Measurements from ENCODE around the gene EPHA10.
"Not testable (repeated sequence)": the region's sequence is repeated elsewhere in the genome, so short reads cannot be mapped to it uniquely, and the experiment has no call there.

EPHA10 gene

GRCh38 chr1:37767488-37767887 is 2.6 kb upstream of the EPHA10 start:
- DNase-seq, result no peak

DNA sequence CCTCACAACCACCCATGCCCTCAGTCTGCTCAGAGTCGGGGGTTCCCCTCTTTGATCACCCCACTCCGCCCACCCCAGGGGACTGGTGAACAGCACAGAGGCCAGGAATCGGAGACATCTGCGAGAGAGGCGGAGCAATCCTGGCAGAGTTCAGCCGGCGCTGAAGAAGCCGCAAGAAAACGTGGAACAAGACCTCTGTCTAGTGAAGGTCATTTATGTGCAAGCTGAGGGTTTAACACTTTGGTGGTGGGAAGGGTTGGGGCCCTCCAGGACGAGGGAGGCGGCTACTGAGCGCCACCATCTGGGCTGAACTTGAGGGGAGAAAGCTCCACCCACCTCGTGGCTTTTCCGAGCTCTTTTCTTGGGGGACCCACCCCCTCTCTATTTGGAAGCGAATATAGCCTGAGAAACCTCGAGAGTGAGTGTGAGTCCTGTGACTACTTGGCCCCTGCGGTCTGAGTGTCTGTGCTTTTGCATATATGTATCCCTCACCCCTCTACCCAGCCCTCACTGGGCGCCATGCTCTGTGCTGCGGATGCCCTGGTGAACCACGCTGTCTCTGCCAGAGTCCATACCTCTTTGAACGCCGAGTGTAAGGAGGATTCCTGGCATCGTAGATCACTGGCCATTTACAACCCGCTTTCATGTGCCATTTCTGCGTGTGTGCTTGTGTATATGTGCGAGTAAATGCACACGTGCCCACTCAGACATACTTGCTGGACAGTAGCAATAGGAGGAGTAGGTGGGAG is 1.2 kb upstream of the EPHA10 start:
- peak; percentile 33 to 48 for DNase-seq

DNA sequence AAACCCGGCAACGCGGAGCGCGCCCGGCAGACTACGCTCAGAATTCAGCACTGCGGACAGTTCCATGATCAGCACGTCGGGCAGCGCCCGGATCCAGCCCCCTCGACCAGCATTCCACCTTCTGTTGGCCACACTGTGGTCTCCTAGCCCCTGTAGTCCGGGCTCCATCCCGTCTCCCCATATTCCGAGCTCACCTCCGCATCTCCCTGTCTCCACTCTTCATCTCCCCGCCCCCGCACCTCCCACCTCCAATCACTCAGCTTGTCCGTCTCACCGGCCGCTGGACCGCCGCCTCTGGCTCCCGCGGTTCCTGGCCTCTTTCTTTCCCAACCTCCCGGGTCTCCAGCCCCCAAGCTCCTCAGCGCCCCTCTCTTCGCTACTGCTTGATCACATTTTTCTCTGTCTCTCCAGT is 500 bp downstream of the EPHA10 start:
- no peak for DNase-seq

DNA sequence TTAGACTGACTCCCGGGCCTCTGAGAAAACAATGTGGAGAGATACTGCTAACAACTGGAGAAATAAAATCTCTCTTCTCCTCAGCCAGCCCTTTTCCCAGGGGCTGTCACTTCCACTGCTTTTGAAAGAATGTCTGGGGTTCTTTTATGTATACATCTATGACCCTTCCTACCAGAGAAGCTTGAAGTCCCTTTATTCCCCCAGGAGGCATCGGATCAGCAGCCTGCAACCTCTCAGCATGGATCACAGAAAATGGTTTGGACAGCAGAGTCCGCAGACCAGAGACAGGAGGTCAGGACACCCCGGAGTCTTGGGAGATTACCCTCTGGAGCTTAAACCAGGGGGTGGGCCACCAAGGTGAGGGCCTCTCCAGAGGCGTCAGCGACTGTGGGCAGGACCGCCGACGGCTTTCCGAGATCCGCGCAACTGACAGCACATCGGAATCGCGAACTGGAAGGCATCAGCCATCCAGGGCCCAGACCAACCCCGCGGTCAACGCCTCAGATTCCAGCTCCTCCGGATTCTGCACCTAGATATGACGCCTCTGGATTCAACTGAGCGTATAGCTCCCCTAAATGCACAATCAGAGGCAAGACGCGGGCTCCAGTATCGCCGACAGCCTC is 1.0 kb downstream of the EPHA10 start:
- DNase-seq, result no peak

DNA sequence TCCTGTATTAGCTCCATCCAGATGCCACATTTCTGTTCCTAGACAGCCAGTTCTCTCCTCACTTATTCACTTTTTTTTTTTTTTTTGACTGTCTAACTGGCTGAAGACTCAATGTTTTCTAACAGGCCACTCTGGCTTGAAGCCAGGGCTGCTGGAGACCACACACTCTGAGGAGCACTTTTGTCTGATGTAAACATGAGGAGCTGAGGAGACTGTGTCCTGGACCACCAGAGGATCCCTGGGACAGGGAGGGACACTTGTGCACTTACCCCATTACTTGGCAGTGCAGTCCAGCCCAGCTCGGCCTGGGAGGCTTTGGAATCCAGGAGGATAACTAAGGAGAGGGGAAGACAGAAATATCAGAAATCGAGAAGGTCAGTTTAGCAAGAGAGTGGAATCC is 2.4 kb downstream of the EPHA10 start:
- no peak for DNase-seq

DNA sequence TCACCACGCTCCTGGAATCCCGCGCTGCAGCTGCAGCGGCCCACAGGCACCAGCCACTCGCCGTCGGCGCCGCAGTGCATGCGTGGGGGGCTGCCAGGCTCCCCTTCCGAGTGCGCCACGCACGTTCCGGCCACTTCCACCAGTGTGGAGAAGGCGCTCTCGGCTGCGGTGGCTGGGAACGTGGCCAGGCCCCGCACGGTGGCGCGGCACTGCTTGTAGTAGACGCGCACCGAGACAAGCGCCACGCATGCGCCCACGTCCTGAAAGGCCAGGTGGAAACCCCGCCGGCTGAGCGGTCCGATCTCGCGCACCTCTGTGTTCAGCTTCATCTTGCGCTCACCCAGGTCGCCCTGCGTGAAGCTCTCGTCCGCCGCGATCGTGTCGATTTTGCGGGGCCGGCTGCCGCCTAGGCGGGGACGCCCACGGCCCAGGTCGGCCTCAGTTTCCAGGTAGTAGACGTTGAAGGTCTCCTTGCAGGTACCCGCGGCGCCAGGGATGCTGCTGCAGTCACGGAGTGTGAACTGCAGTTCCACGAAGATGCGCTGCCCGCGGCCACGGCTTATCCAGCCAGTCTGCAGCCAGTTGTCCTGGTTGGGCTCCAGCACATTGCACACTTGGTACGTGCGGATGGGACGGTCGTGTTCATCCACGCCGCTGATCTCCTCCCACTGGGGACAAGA is 3.4 kb downstream of the EPHA10 start:
- no peak for DNase-seq

- no peak for DNase-seq
Observed at GRCh38 chr1:37759451-37759850, 5.5 kb downstream of the EPHA10 start.

- no peak for DNase-seq
Observed at GRCh38 chr1:37755951-37756560, 8.9 kb downstream of the EPHA10 start.

DNA sequence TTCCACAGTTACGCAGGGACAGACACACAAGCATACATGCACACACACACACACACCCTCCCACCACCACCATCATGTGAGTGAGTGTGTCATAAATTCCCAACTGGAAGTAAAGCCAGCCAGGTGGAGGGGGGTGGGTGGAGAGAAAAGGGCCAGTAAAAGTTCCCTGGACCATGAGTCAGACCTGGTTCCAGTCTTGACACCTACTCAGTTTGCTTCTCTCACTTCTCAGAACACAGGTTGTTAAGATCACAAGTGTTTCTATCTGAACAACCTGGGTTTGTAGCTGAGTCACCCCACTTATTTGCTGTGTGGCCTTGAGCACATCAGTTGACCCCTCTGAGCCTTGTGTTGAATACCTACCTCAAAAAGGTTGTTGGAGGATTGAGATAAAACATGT is 9.6 kb downstream of the EPHA10 start:
- DNase-seq, result no peak

- no peak for DNase-seq
Observed at GRCh38 chr1:37753473-37754321, 11.2 kb downstream of the EPHA10 start.

- peak; percentile 10 to 54 for DNase-seq
Observed at GRCh38 chr1:37752583-37753471, 12.1 kb downstream of the EPHA10 start.

DNA sequence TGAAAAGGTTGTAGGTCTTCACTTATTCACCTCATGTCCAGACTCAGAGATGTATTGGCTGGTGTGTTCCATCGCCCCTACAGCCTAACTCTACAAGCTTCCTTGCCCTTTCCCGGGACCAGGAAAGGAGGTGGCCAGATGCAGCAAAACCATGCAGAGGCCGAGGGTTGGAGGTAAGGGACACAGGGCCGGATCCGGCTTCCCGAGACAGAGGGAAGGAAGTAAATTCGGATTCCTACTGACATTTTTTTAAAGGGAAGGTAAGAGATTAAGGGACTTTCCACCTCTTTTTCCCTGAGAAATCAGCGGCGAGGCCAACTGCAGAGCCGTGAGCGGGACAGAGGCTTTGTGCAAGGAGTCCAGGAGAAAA is 12.7 kb downstream of the EPHA10 start:
- DNase-seq, result no peak

DNA sequence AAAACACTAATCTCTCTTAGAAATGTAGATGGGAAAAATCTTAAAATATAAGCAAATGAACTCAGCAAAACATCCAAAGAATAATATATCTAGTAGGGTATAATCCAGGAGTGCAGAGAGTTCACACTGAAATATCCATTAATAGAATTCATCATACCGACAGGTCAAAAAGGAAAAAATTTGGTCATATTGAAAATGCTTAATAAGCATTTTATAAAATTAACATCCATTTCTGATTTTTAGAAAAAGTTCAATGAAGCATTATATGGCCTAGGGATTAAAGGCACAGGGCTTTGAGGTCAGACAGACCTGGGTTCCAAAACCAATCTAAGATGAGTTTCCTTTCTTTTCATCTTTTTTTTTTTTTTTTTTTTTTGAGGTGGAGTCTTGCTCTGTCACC is 16.4 kb downstream of the EPHA10 start:
- no peak for DNase-seq

DNA sequence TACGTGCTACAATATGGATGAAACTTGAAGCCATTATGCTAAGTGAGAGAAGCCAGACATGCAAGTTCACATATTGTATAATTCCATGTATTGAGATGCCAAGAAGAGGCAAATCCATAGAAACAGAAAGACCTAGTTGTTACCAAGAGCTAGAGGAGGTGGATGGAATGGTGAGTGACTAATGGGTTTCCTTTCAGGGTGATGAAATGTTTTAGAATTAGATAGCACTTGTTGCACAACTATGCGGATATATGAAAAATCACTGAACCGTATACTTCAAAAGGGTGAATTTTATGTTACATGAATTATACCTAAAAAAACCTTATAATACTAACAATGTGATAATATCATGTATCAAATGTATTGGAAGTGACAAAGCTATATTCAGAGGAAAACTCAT is 18.1 kb downstream of the EPHA10 start:
- DNase-seq, result no peak

DNA sequence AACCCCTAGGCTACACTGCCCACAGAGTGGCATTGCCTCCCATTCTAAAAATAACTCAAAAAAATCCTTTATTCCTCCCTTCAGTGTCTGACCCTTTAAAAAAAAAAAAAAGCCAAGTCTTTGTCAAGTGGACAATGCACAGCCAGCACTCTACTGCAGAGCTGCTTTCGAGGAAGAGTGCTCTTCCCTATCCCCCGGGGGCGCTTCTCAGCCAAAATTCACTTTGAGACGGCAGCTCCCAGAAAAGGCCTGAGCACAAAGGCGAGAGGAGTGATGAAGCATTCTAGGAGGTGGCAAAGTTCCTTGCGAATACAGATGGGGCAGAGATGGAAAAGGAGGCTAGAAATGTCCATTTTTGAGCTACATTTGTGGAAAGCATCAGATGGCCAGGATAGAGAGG is 23.3 kb downstream of the EPHA10 start:
- DNase-seq, result no peak

- DNase-seq, result no peak
Observed at GRCh38 chr1:37741130-37741529, 23.8 kb downstream of the EPHA10 start.

DNA sequence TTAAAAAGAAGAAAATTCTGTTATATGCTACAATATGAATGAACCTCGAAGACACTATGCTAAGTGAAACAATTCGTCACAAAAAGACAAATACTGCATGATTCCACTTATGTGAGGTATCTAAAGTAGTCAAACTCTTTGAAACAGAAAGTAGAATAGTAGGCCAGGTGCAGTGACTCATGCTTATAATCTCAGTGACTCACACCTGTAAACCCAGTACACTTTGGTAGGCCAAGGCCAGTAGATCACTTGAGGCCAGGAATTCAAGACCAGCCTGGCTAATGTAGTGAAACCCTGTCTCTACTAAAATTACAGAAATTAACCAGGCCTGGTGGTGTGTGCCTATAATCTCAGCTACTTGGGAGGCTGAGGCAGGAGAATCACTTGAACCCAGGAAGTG is 25.7 kb downstream of the EPHA10 start:
- DNase-seq, result no peak

DNA sequence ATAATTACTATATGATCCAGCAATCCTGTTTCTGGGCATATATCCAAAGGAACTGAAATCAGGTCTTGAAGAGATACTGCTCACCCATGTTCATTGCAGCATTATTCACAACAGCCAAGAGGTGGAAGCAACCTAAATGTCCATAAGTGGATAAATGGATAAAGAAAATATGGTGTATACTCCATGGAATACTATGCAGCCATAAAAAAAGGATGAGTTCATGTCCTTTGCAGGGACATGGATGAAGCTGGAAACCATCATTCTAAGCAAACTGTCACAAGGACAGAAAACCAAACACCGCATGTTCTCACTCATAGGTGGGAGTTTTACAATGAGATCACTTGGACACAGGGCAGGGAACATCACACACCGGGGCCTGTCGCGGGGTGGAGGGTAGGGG is 26.3 kb downstream of the EPHA10 start:
- not testable (repeated sequence) for DNase-seq

DNA sequence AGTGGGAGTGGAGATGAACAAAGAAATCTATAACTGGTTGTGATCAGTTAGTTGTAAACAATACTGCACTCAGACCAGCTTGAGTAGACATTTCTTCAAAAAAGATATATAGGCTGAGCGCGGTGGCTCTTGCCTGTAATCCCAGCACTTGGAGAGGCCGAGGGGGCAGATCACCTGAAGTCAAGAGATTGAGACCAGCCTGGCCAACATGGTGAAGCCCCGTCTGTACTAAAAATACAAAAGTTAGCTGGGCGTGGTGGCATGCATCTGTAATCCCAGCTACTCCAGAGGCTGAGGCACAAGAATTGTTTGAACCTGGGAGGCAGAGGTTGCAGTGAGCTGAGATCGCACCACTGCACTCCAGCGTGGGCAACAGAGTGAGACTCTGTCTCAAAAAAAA is 26.9 kb downstream of the EPHA10 start:
- not testable (repeated sequence) for DNase-seq

- DNase-seq, result no peak
Observed at GRCh38 chr1:37734629-37735591, 30.0 kb downstream of the EPHA10 start.
